ENCODE results near the gene SLC6A8. TPM values are rescaled to one million over a fixed set of nuclear protein-coding genes. Genes with fewer than 3 reads are reported as not detected.
"Not testable (repeated sequence)": the region's sequence is repeated elsewhere in the genome, so short reads cannot be mapped to it uniquely, and the experiment has no call there.

Gene SLC6A8
- total and polyA plus RNA-seq, 9 donors, result 6.3 to 23.5 (median 11.4) TPM

DNA sequence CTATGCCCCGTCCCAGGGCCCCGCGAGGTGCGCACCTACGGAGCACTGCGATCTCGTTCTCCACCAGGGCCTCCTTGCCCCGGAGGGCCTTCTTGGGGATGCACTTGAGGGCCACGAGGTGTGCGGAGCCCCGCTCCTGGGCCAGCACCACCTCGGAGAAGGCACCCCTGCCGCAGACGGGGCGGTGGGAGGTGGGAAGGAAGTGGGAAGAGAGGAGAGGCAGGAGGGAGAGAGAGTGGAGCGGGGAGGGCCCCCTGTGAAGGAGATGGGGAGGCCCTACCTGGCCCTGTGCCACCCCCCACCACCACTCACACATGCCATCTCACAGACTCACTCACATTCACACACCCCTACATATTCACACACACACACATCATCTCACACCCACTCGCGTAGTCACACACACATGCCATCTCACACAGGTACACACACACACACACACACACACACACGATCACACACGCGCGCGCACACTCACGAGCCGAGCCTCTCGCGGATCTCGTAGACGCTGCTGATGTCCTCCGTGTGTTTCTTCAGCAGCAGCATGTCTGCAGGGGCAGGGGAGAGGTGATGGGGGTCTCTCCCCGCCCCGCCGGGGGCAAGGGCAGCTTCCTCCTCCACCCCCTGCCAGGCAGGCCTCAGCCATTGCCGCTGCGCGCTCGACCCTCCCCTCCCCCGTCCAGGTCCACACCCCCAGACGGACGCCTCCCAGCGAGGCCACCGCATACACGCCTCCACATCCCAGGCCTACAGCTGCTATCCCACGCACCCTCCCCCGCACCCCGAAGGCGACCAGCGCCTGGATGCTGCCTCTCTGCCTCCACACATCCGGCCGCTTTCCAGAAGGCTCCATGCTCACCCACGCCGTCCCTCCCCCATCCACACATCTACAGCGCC, 14.9 kb upstream of the SLC6A8 start:
- Histone ChIP-seq H3K9me3 (no peaks in the 10 kb centered on the region), H3K4me1 (ENCODE audit: insufficient read depth) (no peaks in the 10 kb centered on the region), H3K36me3 (no peaks in the 10 kb centered on the region), H3K27ac (no peak overlapping the region), H3K4me3 (no peak overlapping the region), H3K27me3 (no peaks in the 10 kb centered on the region)
- DNase-seq, result peak in 2 of 5 donors; percentile 39 to 50
- WGBS, 3 donors, result 44 to 66% (median 56%) methylated on average over 49 to 53 of the region's 53 CpGs
- TF ChIP-seq, protein P1, sequence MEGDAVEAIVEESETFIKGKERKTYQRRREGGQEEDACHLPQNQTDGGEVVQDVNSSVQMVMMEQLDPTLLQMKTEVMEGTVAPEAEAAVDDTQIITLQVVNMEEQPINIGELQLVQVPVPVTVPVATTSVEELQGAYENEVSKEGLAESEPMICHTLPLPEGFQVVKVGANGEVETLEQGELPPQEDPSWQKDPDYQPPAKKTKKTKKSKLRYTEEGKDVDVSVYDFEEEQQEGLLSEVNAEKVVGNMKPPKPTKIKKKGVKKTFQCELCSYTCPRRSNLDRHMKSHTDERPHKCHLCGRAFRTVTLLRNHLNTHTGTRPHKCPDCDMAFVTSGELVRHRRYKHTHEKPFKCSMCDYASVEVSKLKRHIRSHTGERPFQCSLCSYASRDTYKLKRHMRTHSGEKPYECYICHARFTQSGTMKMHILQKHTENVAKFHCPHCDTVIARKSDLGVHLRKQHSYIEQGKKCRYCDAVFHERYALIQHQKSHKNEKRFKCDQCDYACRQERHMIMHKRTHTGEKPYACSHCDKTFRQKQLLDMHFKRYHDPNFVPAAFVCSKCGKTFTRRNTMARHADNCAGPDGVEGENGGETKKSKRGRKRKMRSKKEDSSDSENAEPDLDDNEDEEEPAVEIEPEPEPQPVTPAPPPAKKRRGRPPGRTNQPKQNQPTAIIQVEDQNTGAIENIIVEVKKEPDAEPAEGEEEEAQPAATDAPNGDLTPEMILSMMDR (IDR thresholded peaks at IDR 0.05), result no peak
- no peak for TF ChIP-seq POLR2A (IDR thresholded peaks at IDR 0.05)
- TF ChIP-seq EP300 (IDR thresholded peaks at IDR 0.05), result no peak
- intact Hi-C loops (cut with DNase I), result no loop called here

DNA sequence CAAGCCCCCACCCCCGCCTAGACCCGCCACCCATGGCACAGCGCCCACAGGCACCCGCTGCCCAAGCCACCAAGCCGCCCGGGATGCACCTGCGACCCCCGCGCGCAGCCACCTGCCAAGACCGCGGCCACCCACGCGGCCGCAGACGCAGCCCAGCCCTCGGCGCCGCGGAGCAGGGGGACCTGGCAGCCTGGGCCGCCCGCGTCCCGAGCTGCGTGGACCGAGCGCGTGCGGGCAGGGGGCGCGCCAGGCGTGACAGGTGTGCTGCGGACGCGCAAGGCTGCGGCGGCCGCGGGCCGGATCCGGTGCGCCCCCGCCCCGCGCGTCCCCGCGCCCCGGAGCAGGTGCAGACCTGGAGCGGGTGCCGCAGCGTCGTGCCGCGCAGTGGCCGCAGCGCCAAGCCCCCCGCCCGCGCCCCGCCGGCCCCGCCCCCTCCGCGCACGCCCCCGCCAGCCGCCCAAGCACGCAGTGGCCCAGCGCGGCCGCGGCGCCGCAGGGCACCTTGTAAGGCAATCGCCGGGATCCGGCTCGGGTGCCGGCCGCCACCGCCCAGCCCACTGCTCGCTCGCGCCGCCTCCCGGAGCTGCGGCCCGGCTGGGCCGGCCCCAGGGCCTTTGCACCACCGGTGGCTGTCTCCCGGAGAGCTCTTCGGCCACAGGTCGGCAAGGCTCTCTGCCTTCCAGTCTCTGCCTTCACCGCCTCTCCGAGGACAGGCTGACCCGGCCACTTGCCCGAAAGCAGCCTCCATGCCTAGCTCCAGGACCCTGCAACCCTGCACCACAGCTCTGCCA, 14.1 kb upstream of the SLC6A8 start, which contains the start of gene PNCK:
TSS of gene PNCK (minus strand) at position 386 of the 791 bp plus-strand sequence. CDS start 737 bp downstream, outside the sequence.
- DNase-seq, result no peak
- Histone ChIP-seq H3K9me3 (no peaks in the 10 kb centered on the region), H3K27ac (no peak within 1 kb of the TSS), H3K4me3 (no peak within 1 kb of the TSS), H3K27me3 (no peaks in the 10 kb centered on the region), H3K4me1 (ENCODE audit: insufficient read depth) (no peaks in the 10 kb centered on the region), H3K36me3 (no peaks in the 10 kb centered on the region)
- intact Hi-C loops (cut with DNase I), result no loop called here
- WGBS, 3 donors, result 38 to 52% (median 39%) methylated on average over 60 to 98 of the region's 98 CpGs
- TF ChIP-seq POLR2A (IDR thresholded peaks at IDR 0.05), result no peak
- TF ChIP-seq, protein P1 (IDR thresholded peaks at IDR 0.05), result no peak
- no peak for TF ChIP-seq EP300 (IDR thresholded peaks at IDR 0.05)

DNA sequence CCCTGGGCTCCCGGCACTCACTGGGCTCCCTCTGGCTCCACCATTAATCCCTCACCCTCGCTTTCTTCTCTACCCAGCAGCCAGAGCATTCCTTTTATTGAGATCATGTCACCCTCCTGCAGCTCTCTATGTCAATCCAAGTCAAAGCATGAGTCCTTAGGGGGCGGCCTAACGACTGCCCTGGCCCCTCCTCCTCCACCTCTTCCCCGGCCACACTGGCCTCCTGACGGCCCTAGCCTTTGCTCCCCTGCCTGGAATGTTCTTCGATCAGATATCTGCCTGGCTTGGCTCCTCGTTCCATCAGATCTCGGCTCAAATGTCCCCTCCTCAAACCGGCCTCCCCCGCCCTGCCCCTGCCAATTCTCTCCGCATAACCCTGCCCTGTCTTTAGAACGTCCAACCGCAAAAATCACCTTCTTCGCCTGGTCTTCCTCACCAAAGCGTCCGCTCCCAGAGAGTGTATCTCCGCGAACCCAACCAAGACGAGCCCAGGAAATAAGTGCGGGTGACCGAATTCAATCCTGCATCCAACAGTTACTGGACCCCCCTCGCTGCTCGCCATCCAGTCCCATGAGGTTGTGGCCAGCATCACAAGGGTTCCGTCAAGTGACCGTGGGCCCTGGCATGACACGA, 13.4 kb upstream of the SLC6A8 start:
- Histone ChIP-seq H3K27me3 (no peaks in the 10 kb centered on the region), H3K4me3 (no peak overlapping the region), H3K4me1 (ENCODE audit: insufficient read depth) (no peaks in the 10 kb centered on the region), H3K9me3 (no peaks in the 10 kb centered on the region), H3K27ac (no peak overlapping the region), H3K36me3 (no peaks in the 10 kb centered on the region)
- intact Hi-C loops (cut with DNase I), result no loop called here
- 78 to 84% (median 80%) methylated on average over 27 of the region's 27 CpGs for WGBS, 3 donors
- no peak for DNase-seq
- no peak for TF ChIP-seq POLR2A (IDR thresholded peaks at IDR 0.05)
- no peak for TF ChIP-seq EP300 (IDR thresholded peaks at IDR 0.05)
- TF ChIP-seq, protein P1 (IDR thresholded peaks at IDR 0.05), result no peak

DNA sequence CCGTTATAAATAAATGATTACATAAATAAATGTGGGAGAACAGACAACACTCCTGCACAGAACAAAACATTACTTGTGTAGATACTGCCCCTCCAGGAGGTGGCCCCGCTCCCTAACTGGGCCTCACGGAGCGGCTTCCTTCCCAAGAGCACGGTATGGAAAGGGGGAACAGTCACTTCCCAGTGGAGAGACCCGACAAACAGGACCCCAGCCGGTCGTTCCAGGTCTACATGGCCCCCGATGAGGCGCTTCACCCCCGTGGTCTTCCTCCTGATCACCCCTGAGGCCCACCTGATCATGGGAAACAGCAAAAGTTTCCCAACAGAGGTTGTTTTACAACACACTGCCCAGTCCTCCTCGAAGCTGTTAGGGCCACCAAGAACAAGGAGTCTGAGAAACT, 6.6 kb upstream of the SLC6A8 start:
- Histone ChIP-seq H3K4me1 (ENCODE audit: insufficient read depth) (no peaks in the 10 kb centered on the region), H3K36me3 (no peaks in the 10 kb centered on the region), H3K27ac (no peak overlapping the region), H3K27me3 (no peaks in the 10 kb centered on the region), H3K9me3 (no peaks in the 10 kb centered on the region), H3K4me3 (no peak overlapping the region)
- peak in 1 of 5 donors; percentile 0 for DNase-seq
- WGBS, 3 donors, result 72 to 76% (median 75%) methylated on average over 12 of the region's 12 CpGs
- TF ChIP-seq EP300 (IDR thresholded peaks at IDR 0.05) (no peak), POLR2A (IDR thresholded peaks at IDR 0.05) (no peak)
- TF ChIP-seq, protein P1 (IDR thresholded peaks at IDR 0.05), result no peak
- intact Hi-C loops (cut with DNase I), result no loop called here

DNA sequence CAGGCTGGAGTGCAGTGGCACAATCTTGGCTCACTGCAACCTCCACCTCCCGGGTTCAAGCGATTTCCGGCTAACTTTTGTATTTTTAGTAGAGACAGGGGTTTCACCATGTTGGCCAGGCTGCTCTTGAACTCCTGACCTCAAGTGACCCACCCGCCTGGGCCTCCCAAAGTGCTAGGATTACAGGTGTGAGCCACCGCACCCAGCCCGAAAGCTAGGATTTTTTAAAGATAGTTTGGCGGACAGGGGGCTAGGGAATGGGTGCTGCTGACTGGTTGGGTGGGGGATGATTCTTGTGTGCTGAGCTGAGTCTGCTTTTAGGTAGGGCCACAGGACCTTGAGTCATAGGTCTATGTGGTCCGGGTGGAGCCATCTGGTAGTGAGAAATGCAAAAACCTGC, 4.2 kb upstream of the SLC6A8 start:
- H3K36me3 ChIP-seq; H3K4me3 ChIP-seq; H3K27ac ChIP-seq; H3K4me1 ChIP-seq (ENCODE audit: insufficient read depth); H3K27me3 ChIP-seq; intact Hi-C loops (cut with DNase I); H3K9me3 ChIP-seq: not testable (repeated sequence)
- DNase-seq, result peak in 2 of 5 donors; percentile 1 to 9
- 93 to 98% (median 95%) methylated on average over 8 of the region's 8 CpGs for WGBS, 3 donors
